Endothelial cell of umbilical vein (primary cell): ENCODE results near the gene GPATCH4.

Source experiments
- POLR2A ChIP-seq: IDR thresholded peaks from 2 replicates; pipeline ENCODE4 v1.6.1; 2012; ENCODE audit warnings: low read depth, mild to moderate bottlenecking, control low read depth, low read length
- POLR2AphosphoS5 ChIP-seq: IDR thresholded peaks from 2 replicates; pipeline ENCODE4 v1.6.1; 2012; ENCODE audit warnings: low read depth, mild to moderate bottlenecking, control low read depth, low read length, moderate library complexity; ENCODE audit not compliant: insufficient read depth
- TF ChIP-seq, protein P1 (sequence below), 2 donors: IDR thresholded peaks; 1 replicate in 1 of 2; 2 replicates in 1 of 2; pipeline ENCODE4 v1.5.1; 2011; ENCODE audit warnings: low read length in 2 of 2, mild to moderate bottlenecking in 2 of 2, moderate library complexity in 2 of 2, control low read depth in 1 of 2, inconsistent platforms in 1 of 2, low read depth in 1 of 2; ENCODE audit not compliant: insufficient read depth in 1 of 2; ENCODE audit errors: extremely low read depth in 1 of 2
- TF ChIP-seq, protein P2 (sequence below): IDR thresholded peaks from 2 replicates; pipeline ENCODE4 v1.6.1; 2011; ENCODE audit not compliant: insufficient read depth, insufficient read length

DNA sequence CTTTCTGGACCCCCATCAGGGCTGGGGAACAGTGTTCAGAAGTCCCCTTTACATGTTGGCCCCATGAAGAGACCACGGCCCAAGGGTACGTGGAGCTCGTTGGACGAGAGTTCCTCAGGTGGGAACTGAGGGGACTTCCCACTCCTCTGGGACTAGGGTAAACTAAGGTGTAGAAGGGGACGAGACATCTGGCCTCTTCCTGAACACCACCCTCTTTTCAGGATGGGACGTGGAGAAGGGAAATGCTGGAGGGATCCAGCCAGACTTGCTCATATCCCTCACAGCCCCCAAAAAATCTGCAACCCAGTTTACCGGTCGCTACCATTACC lies 7.7 kb downstream of the GPATCH4 start:
- TF ChIP-seq, protein P1, sequence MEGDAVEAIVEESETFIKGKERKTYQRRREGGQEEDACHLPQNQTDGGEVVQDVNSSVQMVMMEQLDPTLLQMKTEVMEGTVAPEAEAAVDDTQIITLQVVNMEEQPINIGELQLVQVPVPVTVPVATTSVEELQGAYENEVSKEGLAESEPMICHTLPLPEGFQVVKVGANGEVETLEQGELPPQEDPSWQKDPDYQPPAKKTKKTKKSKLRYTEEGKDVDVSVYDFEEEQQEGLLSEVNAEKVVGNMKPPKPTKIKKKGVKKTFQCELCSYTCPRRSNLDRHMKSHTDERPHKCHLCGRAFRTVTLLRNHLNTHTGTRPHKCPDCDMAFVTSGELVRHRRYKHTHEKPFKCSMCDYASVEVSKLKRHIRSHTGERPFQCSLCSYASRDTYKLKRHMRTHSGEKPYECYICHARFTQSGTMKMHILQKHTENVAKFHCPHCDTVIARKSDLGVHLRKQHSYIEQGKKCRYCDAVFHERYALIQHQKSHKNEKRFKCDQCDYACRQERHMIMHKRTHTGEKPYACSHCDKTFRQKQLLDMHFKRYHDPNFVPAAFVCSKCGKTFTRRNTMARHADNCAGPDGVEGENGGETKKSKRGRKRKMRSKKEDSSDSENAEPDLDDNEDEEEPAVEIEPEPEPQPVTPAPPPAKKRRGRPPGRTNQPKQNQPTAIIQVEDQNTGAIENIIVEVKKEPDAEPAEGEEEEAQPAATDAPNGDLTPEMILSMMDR (IDR thresholded peaks at IDR 0.05; ENCODE audit: extremely low read depth in 1 of 2, insufficient read depth in 1 of 2, low read depth in 1 of 2, low read length in 2 of 2) = no peak
- TF ChIP-seq POLR2AphosphoS5 (no peak), POLR2A (no peak)
- TF ChIP-seq, protein P2, sequence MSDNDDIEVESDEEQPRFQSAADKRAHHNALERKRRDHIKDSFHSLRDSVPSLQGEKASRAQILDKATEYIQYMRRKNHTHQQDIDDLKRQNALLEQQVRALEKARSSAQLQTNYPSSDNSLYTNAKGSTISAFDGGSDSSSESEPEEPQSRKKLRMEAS = no peak
